Stimulated activated CD8-positive, alpha-beta memory T cell treated with anti-CD3 and anti-CD28 coated beads, Interleukin-4, amount 100 ng/mL, for 24 hours (primary cell): ENCODE measurements around the gene ANXA11.

Experiments
- DNase-seq: peaks from one replicate; pipeline ENCODE4 v3.0.0-alpha.2; 2020; ENCODE audit warnings: low read depth

ANXA11 gene

DNA sequence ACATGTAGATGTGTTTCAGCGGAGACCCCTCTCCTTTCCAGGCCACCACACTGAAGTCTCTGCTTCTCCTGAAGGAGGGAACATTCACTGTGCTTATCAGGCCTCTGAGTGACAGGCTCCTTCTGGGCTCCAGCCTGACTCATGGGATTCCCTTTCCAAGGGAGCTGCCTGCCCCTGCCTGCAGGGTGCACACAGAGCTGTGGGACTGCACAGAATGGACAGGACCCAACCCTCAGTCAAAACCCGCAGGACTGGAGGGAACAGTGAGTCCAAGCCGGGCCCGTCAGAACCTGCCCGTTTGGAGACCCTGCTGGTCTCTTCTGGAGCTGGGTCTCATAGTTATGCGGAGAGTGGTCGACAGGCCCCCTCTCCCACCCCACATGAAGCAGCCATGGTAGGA lies 40.2 kb downstream of the ANXA11 start:
- DNase-seq: no peak

DNA sequence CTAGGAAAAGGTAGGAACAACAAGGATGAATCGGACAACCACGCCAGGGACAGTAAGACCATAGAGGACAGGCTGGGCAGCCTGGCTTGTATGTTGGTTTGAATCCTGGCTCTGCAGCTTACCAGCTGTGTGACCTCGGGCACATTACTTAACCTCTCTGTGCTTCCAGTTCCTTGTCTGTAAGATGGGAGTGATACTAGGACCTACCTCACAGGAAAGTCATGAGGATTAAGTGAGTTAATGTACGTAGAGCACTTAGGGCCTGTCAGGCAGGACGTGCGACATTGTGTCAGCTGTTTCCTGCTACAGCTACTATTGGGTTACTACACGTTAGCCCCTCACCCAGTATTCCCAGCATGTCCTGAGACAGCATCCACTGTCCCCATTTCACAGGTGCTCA lies 40.7 kb downstream of the ANXA11 start:
- no peak for DNase-seq

DNA sequence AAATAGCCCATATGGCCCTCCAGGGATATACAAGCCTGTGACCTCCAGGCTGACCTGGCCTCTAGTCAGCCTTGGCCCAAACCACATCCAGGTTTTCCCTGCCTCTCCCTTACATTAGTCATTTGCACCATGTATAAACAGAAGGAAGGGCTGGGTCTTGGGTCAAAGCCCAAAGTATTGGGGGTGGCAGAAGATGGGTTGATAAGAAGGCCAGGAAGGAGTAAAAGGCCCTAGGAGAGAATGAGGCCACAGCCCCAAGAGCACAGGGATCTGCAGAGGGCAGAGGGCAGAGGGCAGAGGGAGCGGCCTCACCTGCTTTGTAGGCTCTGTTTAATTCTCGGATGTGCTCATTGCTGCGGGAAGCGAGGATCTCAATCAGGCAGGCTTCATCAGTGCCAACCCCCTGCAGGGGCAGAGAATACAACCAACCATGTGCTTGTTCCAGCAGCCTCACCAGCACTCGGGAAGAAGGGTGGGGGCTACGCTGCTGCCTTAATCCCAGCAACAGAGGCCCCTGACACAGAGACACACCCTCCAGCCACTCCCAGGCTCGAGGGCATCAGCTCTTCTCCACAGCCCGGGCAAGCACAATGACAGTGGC lies 41.5 kb downstream of the ANXA11 start:
- DNase-seq: no peak

- no peak for DNase-seq
These were observed 43.8 kb downstream of the ANXA11 start for GRCh38 chr10:80161321-80162083.

DNA sequence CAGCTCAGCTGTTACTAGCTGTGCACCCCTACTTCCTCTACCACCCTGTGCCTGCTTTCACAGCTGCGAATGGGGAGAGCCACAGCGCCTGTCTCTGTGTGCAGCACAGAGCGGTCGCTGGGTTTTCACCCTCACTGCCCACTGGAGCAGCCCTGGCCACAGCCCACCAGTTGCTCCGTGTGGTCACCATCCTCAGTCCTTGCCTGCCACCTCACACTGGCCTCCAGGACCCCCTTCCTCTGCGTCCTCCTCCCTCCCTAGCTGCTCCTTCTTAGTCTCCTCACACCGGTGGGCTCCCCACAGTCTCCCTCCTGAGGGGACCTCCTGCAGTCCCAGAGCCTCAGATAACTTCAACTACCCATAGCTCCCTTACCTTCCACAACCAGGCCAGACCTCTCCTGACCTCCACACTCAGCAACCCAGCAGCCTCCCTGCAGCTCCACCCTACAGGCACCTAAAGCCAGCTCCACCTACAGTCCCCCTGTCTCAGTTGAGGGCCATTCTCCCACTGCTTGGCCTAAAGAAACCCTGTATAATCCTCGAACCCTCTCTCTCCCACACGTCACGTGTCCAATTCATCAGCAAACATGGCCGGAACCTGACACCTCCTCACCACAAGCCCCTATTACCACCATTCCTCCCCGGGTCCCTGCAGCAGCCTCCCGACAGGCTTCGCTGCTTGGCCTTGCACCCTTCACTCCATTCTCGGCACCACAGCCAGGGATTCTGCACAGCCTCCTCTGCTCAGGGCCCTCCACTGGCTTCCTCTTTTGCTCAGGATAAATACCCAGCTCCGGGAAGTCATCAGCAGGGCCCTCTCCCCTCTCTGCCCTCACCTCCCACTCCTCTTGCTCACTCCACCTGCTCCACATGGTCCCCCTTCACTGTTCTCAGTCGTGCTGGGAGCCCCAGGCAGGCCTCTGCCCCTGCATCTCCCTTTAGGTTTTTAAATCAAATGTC lies 44.7 kb downstream of the ANXA11 start:
- DNase-seq: no peak

DNA sequence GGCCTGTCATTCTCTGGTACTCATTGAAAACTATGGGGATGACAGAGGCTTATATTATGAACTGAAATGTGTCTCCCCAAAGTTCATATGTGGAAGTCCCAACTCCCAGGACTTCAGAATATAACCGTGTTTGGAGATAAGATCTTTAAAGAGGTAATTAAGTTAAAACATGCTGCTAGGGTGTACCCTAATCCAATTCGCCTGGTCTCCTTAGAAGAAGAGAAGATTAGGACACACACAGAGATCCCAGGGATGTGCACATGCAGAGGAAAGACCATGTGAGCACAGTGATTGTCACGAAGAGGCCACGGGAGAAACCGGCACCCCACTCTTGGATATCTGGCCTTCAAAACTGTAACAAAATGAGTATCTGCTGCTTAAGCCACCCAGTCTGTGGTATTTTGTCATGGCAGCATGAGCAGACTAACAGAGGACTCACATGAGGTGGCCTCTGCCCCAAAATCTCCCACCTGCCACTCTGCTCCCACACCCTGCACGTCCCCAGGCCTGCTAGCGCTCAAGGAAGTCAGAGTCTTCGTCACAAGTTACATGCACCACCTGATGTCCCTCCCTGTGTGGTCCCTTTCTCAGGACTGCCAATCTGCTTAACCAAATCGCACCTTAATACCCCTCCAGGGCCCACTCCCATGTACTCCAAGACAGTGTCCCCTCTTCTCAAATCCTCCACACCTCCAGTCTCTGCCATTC lies 46.0 kb downstream of the ANXA11 start:
- no peak for DNase-seq

DNA sequence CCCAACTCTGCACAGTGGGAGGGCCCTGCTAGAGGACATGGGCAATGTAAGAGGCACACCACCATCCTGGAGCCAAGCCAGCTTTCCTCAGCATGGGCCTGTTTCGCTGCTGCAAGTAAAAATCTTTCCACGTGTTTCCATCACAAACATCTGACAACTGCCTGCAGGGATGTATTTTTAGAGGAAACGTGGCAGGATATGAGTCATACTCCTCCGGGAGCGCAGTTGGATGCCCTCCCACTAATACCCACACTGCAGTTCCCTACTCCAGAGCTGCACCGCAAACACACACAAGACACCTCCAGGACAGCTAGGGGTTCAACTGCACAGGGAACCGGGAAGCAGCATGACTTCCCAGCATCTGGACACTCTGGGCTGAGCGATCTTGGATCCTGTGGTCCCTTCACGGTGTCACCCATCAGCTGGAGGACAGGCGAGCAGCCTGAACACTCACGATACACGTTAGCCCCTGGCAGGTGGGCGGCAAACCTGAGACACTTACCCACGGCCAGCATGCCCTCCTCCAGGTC lies 46.7 kb downstream of the ANXA11 start:
- DNase-seq: no peak

- no peak for DNase-seq
These were observed 47.2 kb downstream of the ANXA11 start for GRCh38 chr10:80158126-80158525.

DNA sequence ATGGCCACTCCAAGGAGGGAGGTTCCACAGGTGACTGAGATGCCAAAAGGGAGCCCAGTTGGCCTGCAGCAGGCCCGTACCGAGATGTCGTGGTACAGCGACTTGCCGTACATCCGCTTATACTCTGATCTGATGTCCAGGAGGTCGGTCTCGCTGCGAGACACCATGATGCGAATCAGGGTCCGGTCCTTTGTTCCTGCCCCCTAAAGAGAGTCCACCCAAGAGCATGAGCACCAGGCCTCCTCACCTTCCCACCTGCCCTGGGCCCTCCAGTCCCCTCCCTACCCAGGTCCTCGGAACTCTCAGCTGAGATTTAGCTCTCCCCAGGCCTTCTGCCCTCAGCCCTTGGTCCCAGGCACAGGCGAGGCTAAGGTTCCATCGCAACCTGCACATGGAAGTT lies 47.8 kb downstream of the ANXA11 start:
- DNase-seq: no peak

GRCh38 chr10:80156216-80156615 lies 49.1 kb downstream of the ANXA11 start:
- DNase-seq: no peak

- DNase-seq: no peak
These were observed 49.6 kb downstream of the ANXA11 start for GRCh38 chr10:80155696-80156215.

DNA sequence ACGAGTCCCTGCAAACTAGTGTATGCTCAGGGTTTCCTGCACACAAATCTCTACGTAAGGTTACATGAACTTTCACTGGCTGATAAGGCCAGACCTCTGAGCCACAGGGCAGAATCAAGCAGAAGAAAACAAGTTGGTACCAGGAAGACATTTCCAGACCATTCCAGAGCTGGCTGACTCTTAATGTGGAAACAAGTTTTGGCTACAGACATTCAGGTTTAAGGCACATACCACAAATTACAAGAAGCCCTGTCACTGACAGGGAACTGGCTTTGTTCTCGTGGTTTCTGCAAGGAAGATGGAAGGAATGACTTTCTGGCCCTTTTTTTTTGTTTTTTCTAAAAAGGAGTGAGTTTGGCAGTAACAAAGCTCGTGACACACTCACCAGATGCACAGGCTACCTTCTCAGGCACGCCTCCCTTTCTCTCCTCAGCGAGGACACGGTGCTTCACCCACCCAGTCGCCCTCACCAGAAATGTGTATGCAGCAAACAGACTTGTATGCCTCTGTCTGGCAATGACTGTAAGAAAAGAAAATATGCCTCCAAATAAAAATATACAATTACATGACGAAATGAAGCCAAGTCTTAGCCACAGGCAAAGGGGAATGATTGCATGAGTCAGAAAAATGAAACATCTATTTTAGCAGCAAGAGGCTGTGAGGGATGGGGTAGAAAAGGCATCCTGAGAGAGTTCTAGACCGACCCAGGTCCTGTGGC lies 50.2 kb downstream of the ANXA11 start:
- no peak for DNase-seq

- no peak for DNase-seq
These were observed 50.7 kb downstream of the ANXA11 start for GRCh38 chr10:80154626-80154977.

DNA sequence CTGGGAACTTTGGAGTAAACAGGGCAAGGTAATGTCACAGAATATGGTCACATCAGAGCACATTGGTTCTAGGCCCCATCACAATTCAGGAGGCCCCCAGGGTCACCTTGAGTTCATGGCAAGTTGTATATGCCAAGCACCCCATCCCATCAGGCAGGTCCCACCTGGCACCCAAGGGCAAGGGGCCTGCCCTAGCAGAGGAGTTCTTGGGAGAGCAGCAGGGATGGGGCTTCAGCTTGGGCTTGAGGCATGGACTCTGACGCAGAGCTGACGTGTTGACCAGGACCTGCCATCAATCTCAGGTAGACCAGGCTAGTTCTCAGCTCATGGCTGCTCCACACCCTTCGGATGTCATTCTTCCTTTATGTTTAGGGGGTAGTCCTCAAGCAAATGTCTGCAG lies 51.9 kb downstream of the ANXA11 start:
- no peak for DNase-seq

GRCh38 chr10:80152820-80153219 lies 52.5 kb downstream of the ANXA11 start:
- no peak for DNase-seq

DNA sequence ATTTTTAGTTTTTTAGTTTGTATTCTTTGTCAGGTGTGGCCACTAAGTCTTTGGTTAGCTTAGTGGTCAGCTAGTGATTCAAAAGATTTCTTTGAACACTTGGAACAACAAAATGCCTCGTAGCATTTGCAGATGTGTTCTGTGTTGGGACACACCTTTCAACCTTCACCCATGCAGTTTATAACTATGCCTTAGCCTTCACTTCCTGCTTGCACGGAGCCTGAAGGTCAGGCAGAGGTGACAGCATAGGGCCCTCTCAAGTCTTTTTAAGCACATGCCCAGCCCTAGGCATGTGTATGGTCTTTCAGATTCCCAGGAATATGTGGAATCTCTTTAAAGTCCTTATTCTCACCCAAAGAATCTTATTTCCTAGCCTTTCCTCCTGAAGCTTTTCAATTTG lies 55.2 kb downstream of the ANXA11 start:
- no peak for DNase-seq

DNA sequence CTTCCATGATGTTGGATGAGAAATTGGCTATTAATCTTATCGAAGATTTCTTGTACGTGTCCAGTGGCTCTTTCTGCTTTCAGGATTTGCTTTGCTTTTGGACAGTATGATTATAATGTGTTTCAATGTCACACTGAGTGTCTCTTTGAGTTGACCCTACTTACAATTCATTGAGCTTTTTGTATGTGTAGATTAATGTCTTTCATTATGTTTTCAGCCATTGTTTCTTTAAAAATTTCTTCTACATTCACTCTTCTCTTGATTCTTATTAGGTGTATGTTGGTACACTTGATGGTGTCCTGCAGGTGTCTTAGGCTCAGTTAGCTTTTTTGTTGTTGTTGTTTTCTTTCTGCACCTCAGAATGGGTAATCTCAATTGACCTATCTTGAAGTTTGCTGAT lies 56.2 kb downstream of the ANXA11 start:
- no peak for DNase-seq

DNA sequence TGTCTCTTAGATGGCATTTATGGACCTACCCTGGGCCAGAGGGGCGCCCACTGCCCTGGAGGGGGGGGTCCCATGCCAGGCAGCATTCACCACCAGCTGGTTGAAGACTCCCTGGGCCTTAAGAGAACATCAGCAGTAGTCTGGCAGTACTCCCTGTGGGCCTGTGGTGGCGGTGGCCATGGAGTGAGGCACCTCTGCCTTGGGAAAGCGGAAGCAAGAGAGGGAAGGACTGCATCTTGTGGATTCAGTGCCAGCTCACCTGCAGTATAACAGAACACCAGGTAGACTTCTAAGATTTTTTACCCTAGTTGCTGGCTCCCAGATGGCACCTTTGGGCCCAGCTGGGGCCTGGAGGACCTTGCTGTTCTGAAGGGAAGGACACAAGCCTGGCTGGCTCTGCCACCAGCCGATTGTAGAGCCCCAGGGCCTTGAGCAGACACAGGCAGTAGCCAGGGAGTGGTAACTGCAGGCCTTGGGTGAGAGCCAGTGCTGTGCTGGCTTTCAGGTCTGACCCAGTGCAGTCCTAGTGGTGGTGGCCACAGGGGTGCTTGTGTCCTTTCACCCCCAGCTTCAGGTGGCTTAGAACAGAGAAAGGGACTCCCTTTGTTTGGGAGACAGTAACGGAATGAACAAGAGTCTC lies 57.1 kb downstream of the ANXA11 start:
- no peak for DNase-seq

DNA sequence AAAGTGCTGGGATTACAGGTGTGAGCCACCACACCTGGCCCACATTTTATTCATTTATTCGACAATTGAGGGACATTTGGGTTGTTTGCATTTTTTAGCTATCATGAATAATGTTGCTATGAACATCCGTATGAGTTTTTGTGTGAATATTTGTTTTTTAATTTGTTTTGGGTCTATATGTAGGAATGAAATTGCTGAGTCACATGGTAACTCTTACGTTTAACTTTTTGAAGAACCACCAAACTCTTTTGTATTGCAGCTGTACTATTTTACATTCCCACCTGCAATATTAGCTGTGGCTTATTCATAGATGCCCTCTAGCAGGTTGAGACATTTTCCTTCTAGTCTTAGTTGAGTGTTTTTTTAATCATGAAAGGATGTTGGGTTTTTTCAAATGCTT lies 58.4 kb downstream of the ANXA11 start:
- no peak for DNase-seq
